ENCODE results near the gene LRP4.

DNA sequence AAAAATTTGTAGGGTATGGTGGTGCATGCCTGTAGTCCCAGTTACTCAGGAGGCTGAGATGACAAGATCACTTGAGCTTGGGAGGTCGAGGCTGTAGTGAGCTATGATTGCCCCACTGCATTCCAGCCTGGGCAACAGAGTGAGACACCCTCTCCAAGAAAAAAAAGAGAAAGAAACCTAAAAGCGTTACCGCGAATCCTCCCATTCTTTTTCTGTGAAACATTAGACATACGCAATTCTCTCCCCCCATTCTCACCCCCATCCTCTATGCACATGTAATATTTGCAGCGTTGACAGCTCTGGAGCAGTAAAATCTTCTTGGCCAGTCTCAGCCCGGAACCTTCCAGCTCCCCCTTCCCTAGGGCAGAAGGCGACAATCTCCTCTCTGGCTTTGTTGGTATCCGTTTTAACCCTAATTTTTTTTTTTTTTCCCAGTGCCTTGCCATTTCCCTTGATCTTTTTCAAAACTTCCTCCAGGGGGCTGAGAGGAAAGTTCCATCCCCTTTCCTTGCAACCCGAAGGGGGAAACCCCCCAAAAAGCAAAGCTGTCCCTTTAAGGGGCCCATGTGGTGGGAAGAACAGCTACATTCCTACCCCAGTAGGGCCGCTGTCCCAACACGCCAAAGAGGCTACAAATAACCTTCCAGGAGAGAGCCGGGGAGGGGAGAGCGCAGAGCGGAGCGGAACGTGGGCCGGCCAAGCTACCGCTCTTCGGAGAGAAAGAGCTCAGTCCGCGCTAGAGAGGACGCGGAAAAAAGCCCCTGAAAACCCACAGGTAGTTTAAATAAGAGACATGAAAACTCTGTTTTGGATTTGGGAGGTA, 1.9 kb downstream of the LRP4 start:
- TF ChIP-seq CTCF (IDR thresholded peaks at IDR 0.05; ENCODE audit: insufficient read depth, low read length) (no peak), POLR2AphosphoS5 (IDR thresholded peaks at IDR 0.05; ENCODE audit: low read depth) (no peak), GABPA (IDR thresholded peaks at IDR 0.05; ENCODE audit: low read depth) (no peak)
